Kidney (tissue), 14 donors: ENCODE results near the gene SGIP1. TPM values are rescaled to one million over a fixed set of nuclear protein-coding genes. Genes with fewer than 3 reads are reported as not detected.

ENCODE experiments used
- DNase-seq, 5 donors: peaks; one replicate each; pipeline ENCODE4 v3.0.0-alpha.2; 2013 to 2020
- FAIRE-seq: peaks from 2 replicates; lab custom pipeline; 2012; peaks lifted over from hg19 to GRCh38; lab: Jason Lieb, UNC
- H3K27ac ChIP-seq, 2 donors: one replicate each; pipeline ENCODE4 v1.7.0; 2013; ENCODE audit warnings: low read depth in 2 of 2, low read length in 2 of 2, inconsistent platforms in 1 of 2
- H3K27me3 ChIP-seq: one replicate; pipeline ENCODE4 v1.7.1; 2013; ENCODE audit warnings: low read length, inconsistent platforms; ENCODE audit not compliant: control insufficient read depth, insufficient read depth
- H3K36me3 ChIP-seq, 3 donors: one replicate each; pipeline versions ENCODE4 v1.7.0 to v1.7.1; 2013; ENCODE audit warnings: low read length in 3 of 3, control low read depth in 1 of 3, inconsistent platforms in 1 of 3; ENCODE audit not compliant: insufficient read depth in 3 of 3, control insufficient read depth in 2 of 3
- H3K4me1 ChIP-seq, 3 donors: one replicate each; pipeline versions ENCODE4 v1.7.0 to v1.7.1; 2013; ENCODE audit warnings: low read length in 3 of 3, inconsistent platforms in 1 of 3, low read depth in 1 of 3; ENCODE audit not compliant: control insufficient read depth in 2 of 3, insufficient read depth in 2 of 3
- H3K4me3 ChIP-seq, 3 donors: one replicate each; pipeline versions ENCODE4 v1.7.0 to v1.8.1; 2013; ENCODE audit warnings: low read length in 3 of 3, control low read depth in 1 of 3, inconsistent platforms in 1 of 3
- H3K9ac ChIP-seq, 3 donors: one replicate each; pipeline versions ENCODE4 v1.7.0 to v1.7.1; 2013; ENCODE audit warnings: low read length in 3 of 3, control low read depth in 1 of 3, inconsistent platforms in 1 of 3
- H3K9me3 ChIP-seq, 3 donors: one replicate each; pipeline versions ENCODE4 v1.7.0 to v1.7.1; 2013; ENCODE audit warnings: low read length in 3 of 3, control low read depth in 1 of 3, inconsistent platforms in 1 of 3; ENCODE audit not compliant: control insufficient read depth in 2 of 3, insufficient read depth in 1 of 3
- CTCF ChIP-seq: IDR thresholded peaks from 3 replicates; pipeline ENCODE4 v1.5.1; 2012; ENCODE audit warnings: mild to moderate bottlenecking, moderate library complexity, borderline replicate concordance; ENCODE audit not compliant: insufficient read depth; ENCODE audit errors: extremely low read depth
- intact Hi-C: fragments of 100-400 bp; cut with DNase I; formaldehyde crosslinking; loops from one replicate; pipeline ENCODE4 v1.11.1; 2022
- polyA plus RNA-seq: library from polyadenylated mRNA; stranded (reverse); fragments of 350-450 nt; fragmentation: Illumina TruSeq; extraction: RNeasy Lipid Tissue Mini Kit (QIAGEN cat#74804); gene quantifications from one replicate; pipeline ENCODE4 v1.2.3, GENCODE V29; 2014; ENCODE audit warnings: low read depth, low replicate concordance; ENCODE audit not compliant: insufficient read depth
- total RNA-seq: library from RNA; stranded (reverse); fragmentation: NEBNext Ultra II Directional; extraction: Animal tissue kit (Norgen Biotek cat#: 25700); gene quantifications from one replicate; pipeline ENCODE4 v1.2.1, GENCODE V29; 2021
- donor health status: control.
- donor health status: control.
- donor health status: control.
- donor health status: control.
- donor health status: control.
- donor health status: DM: yes; HTN: yes; CAD: no.
- donor health status: Normal renal cell carcinoma (clear cell type).

SGIP1 gene
- total and polyA plus RNA-seq, 2 donors from 2014 or later = 8.3 to 11.2 TPM

GRCh38 chr1:66770694-66771093 is 236.7 kb downstream of the SGIP1 start:
- intact Hi-C loops = no loop called here
- no peak for TF ChIP-seq CTCF
- H3K36me3 ChIP-seq = no peaks in the 10 kb centered on the region
- H3K9ac ChIP-seq = no peak overlapping the region
- no peaks in the 10 kb centered on the region for H3K27me3 ChIP-seq
- FAIRE-seq (no peak), DNase-seq (no peak)
- no peak overlapping the region for H3K27ac ChIP-seq
- no peaks in the 10 kb centered on the region for H3K4me1 ChIP-seq
- H3K9me3 ChIP-seq = no peaks in the 10 kb centered on the region
- no peak overlapping the region for H3K4me3 ChIP-seq

GRCh38 chr1:66773227-66773626 is 239.3 kb downstream of the SGIP1 start:
- Histone ChIP-seq H3K36me3 (no peaks in the 10 kb centered on the region), H3K27ac (no peak overlapping the region), H3K4me1 (no peaks in the 10 kb centered on the region), H3K9ac (no peak overlapping the region), H3K4me3 (no peak overlapping the region), H3K27me3 (no peaks in the 10 kb centered on the region), H3K9me3 (no peaks in the 10 kb centered on the region)
- no peak for TF ChIP-seq CTCF
- DNase-seq (no peak), FAIRE-seq (no peak)
- intact Hi-C loops = no loop called here

- FAIRE-seq (no peak), DNase-seq (no peak)
- no peak for TF ChIP-seq CTCF
- intact Hi-C loops = no loop called here
- H3K4me1 ChIP-seq = no peaks in the 10 kb centered on the region
- H3K9me3 ChIP-seq = no peaks in the 10 kb centered on the region
- no peak overlapping the region for H3K9ac ChIP-seq
- no peaks in the 10 kb centered on the region for H3K27me3 ChIP-seq
- no peak overlapping the region for H3K4me3 ChIP-seq
- H3K36me3 ChIP-seq = no peaks in the 10 kb centered on the region
- H3K27ac ChIP-seq = no peak overlapping the region
Observed at GRCh38 chr1:66774438-66774837, 240.5 kb downstream of the SGIP1 start.

GRCh38 chr1:66775646-66776045 is 241.7 kb downstream of the SGIP1 start:
- no peak overlapping the region for H3K9ac ChIP-seq
- H3K9me3 ChIP-seq = no peaks in the 10 kb centered on the region
- FAIRE-seq = no peak
- no peak overlapping the region for H3K27ac ChIP-seq
- H3K36me3 ChIP-seq = no peaks in the 10 kb centered on the region
- intact Hi-C loops = no loop called here
- H3K4me3 ChIP-seq = no peak overlapping the region
- no peak for TF ChIP-seq CTCF
- no peaks in the 10 kb centered on the region for H3K4me1 ChIP-seq
- DNase-seq = no peak
- H3K27me3 ChIP-seq = no peaks in the 10 kb centered on the region
